Uterus (tissue), 4 donors: Measurements from ENCODE around the gene CEP89. TPM values are rescaled to one million over a fixed set of nuclear protein-coding genes. Genes with fewer than 3 reads are reported as not detected.

ENCODE experiments used
- DNase-seq, 2 donors: peaks; one replicate each; pipeline ENCODE4 v3.0.0-alpha.2; 2019 to 2020
- H3K27ac ChIP-seq, 2 donors: fragments of 200-600 bp; sonication (generic); 1 replicate in 1 of 2; 2 replicates in 1 of 2; pipeline ENCODE4 v1.5.1; 2016 to 2018
- H3K27me3 ChIP-seq, 2 donors: fragments of 200-600 bp; sonication (generic); one replicate each; pipeline ENCODE4 v1.5.1; 2018 to 2019; ENCODE audit warnings: control low read depth in 1 of 2
- H3K36me3 ChIP-seq, 2 donors: fragments of 200-600 bp; sonication (generic); one replicate each; pipeline ENCODE4 v1.5.1; 2019; ENCODE audit warnings: control low read depth in 1 of 2
- H3K4me1 ChIP-seq, 2 donors: fragments of 200-600 bp; sonication (generic); one replicate each; pipeline ENCODE4 v1.5.1; 2018 to 2019; ENCODE audit warnings: control low read depth in 1 of 2
- H3K4me3 ChIP-seq, 2 donors: fragments of 200-600 bp; sonication (generic); 1 replicate in 1 of 2; 2 replicates in 1 of 2; pipeline ENCODE4 v1.5.1; 2018 to 2019; ENCODE audit warnings: mild to moderate bottlenecking in 1 of 2
- H3K9me3 ChIP-seq, 2 donors: fragments of 200-600 bp; sonication (generic); one replicate each; pipeline ENCODE4 v1.5.1; 2019; ENCODE audit warnings: control low read depth in 1 of 2
- POLR2A ChIP-seq, 2 donors: fragments of 450-650 bp; IDR thresholded peaks; one replicate each; pipeline ENCODE4 v1.6.1; 2016; ENCODE audit warnings: antibody characterized with exemption in 2 of 2, mild to moderate bottlenecking in 1 of 2, moderate library complexity in 1 of 2
- intact Hi-C: fragments of 100-400 bp; cut with DNase I; formaldehyde crosslinking; loops from one replicate; pipeline ENCODE4 v1.15.1; 2023; ENCODE audit warnings: low total_unique reads
- total RNA-seq, 4 donors: library from RNA; depleted of rRNA in 3 of 4; stranded (reverse); fragments of >200 nt in 3 of 4; gene quantifications; one replicate each; pipeline versions ENCODE4 v1.1.0 to v1.2.4, GENCODE V29; 2014 to 2023
- TF ChIP-seq, protein P1 (sequence below), 4 experiments: fragments of 200-600 bp in 2 of 4; fragments of 450-650 bp in 2 of 4; sonication (generic) in 2 of 4; IDR thresholded peaks; one replicate each; pipeline ENCODE4 v1.5.1; 2016 to 2019; ENCODE audit warnings: antibody characterized with exemption in 4 of 4, mild to moderate bottlenecking in 2 of 4, moderate library complexity in 1 of 4
- donor health status: DM: yes; HTN: yes; CAD: no.

CEP89 gene
- total RNA-seq, 4 donors from 2014 or later, result 5.1 to 29.2 (median 10.6) TPM

DNA sequence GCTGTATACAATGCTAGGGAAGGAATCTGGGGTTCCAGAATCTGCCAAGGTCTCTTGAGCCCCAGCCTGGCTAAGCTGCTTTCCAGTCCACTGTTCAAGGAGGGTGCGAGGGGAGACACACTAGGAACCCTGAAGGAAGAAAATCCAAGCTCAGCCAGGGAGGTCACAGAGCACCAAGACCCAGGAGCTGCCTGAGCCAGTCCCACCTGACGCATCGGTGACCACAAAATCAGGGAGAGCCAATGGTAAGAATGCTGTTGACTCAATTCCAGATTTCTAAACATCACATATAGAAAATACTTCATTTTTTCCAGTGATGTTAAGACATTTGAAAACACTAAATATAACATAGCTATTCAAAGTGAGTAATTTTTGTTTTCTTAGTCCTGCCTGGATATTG is 50.1 kb downstream of the CEP89 start:
- H3K9me3 ChIP-seq, result no peaks in the 10 kb centered on the region
- no peak for DNase-seq
- H3K27me3 ChIP-seq, result no peaks in the 10 kb centered on the region
- H3K27ac ChIP-seq, result no peak overlapping the region
- no peak overlapping the region for H3K4me3 ChIP-seq
- TF ChIP-seq, protein P1, sequence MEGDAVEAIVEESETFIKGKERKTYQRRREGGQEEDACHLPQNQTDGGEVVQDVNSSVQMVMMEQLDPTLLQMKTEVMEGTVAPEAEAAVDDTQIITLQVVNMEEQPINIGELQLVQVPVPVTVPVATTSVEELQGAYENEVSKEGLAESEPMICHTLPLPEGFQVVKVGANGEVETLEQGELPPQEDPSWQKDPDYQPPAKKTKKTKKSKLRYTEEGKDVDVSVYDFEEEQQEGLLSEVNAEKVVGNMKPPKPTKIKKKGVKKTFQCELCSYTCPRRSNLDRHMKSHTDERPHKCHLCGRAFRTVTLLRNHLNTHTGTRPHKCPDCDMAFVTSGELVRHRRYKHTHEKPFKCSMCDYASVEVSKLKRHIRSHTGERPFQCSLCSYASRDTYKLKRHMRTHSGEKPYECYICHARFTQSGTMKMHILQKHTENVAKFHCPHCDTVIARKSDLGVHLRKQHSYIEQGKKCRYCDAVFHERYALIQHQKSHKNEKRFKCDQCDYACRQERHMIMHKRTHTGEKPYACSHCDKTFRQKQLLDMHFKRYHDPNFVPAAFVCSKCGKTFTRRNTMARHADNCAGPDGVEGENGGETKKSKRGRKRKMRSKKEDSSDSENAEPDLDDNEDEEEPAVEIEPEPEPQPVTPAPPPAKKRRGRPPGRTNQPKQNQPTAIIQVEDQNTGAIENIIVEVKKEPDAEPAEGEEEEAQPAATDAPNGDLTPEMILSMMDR (IDR thresholded peaks at IDR 0.05), result no peak
- no peak for TF ChIP-seq POLR2A (IDR thresholded peaks at IDR 0.05)
- H3K36me3 ChIP-seq, result no peaks in the 10 kb centered on the region
- intact Hi-C loops, result no loop called here
- H3K4me1 ChIP-seq, result no peaks in the 10 kb centered on the region

DNA sequence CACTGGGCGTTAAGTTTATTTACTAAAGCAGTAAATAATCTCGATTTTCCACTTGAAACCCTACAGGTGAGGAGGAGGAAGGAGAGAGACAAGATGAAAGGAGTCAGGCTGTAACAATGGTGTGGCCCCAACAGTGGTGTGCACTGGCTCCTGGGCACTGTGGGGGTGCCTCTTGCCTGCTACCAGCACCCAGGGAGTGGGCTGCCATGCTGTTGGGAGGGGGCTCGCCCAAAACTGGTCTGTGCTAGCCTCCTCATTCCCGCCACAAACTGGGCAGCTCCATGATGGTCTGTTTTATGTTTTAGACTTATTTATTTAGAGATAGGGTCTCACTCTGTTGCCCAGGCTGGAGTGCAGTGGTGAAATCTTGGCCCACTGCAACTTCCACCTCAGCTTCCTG is 52.4 kb downstream of the CEP89 start:
- no peak overlapping the region for H3K4me3 ChIP-seq
- no peaks in the 10 kb centered on the region for H3K27me3 ChIP-seq
- no peaks in the 10 kb centered on the region for H3K4me1 ChIP-seq
- no peaks in the 10 kb centered on the region for H3K9me3 ChIP-seq
- H3K36me3 ChIP-seq, result no peaks in the 10 kb centered on the region
- TF ChIP-seq, protein P1 (IDR thresholded peaks at IDR 0.05), result no peak
- TF ChIP-seq POLR2A (IDR thresholded peaks at IDR 0.05), result no peak
- DNase-seq, result no peak
- intact Hi-C loops, result no loop called here
- H3K27ac ChIP-seq, result no peak overlapping the region

DNA sequence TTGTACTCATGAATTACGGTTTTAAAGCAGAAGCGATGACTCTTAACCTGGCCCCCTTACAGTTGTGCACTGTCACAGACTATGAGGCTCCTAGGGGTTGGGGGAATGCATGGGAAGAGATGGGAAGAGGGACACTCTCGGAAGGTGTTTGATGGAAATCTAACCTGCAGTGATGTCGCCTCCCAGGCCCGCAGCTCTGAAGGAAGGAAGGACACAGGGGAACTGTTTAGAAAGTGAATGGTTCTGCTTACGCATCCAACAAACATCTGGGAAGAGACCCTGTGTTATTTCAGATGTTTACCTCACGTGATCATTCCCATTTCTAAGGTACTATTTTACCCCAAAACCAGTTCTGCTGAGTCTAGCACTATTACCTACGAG is 54.2 kb downstream of the CEP89 start:
- H3K27ac ChIP-seq, result no peak overlapping the region
- no peaks in the 10 kb centered on the region for H3K27me3 ChIP-seq
- H3K4me1 ChIP-seq, result no peaks in the 10 kb centered on the region
- no peaks in the 10 kb centered on the region for H3K9me3 ChIP-seq
- H3K36me3 ChIP-seq, result no peaks in the 10 kb centered on the region
- no peak overlapping the region for H3K4me3 ChIP-seq
- intact Hi-C loops, result no loop called here
- DNase-seq, result no peak
- TF ChIP-seq, protein P1 (IDR thresholded peaks at IDR 0.05), result no peak

DNA sequence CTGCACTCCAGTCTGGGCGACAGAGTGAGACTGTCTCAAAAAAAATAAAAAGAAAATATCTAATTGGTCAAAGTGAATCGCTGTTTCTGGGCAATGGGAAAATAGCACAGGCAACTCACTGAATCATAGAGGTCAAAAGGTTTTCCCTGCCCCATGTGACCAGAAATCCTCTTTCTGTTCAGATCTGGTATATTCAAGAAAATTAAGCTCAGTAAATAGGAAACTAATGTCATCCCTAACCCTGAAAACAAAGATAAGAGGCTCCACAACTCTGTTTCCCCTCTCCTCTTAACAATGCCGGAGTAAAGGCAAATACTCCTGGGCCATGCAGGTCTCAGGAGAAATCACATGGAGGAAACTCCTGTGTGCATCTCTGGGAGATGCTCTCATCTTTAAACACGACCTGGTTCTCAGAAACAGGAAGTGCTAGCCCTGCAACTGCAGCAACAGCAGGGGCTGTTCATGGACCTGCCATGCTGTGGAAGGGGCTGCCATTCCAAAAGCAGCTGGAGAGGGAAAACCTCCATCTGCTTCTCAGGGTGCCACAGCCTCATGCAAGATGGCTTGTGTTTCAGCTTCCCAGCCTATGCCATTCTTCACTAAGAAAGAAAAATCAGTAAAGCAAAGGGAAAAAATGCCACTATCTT is 54.7 kb downstream of the CEP89 start:
- Histone ChIP-seq H3K27me3 (no peaks in the 10 kb centered on the region), H3K4me3 (no peak overlapping the region), H3K4me1 (no peaks in the 10 kb centered on the region), H3K9me3 (no peaks in the 10 kb centered on the region), H3K27ac (no peak overlapping the region), H3K36me3 (no peaks in the 10 kb centered on the region)
- intact Hi-C loops, result no loop called here
- no peak for DNase-seq
- no peak for TF ChIP-seq POLR2A (IDR thresholded peaks at IDR 0.05)
- TF ChIP-seq, protein P1 (IDR thresholded peaks at IDR 0.05), result no peak

DNA sequence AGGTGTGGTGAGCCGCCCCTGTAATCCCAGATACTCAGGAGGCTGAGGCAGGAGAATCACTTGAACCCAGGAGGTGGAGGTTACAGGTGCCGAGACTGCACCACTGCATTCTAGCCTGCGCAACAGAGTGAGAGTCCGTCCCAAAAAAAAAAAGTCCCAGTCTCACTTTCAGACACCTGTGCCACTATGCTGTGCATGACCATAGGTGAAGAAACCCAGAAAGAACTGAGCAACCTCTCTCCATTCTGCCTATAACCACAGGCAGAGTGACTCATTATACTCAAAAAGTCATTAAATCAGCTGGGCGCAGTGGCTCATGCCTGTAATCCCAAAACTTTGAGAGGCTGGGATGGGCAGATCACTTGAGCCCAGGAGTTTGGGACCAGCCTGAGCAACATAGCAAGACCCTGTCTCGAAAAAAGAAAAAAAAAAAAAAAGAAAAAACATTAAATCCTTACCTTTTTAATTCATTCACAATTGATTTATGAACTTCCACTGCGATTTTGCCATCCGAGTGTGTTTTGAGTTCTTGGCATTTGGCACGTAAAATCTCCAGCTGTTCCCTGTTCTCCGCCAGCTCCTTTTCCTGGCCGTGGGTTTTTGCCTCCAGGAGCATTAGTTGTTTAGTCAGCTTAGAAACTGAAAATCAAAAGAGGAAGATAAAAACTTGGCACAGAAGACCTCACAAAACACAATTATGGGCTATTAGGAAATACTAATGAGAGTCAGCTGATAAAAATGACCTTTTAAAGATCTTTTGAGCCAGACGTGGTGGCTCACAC is 56.7 kb downstream of the CEP89 start:
- no peak for DNase-seq
- H3K4me1 ChIP-seq, result no peaks in the 10 kb centered on the region
- H3K4me3 ChIP-seq, result no peak overlapping the region
- no peaks in the 10 kb centered on the region for H3K27me3 ChIP-seq
- no peak overlapping the region for H3K27ac ChIP-seq
- no peaks in the 10 kb centered on the region for H3K9me3 ChIP-seq
- no peak for TF ChIP-seq POLR2A (IDR thresholded peaks at IDR 0.05)
- TF ChIP-seq, protein P1 (IDR thresholded peaks at IDR 0.05), result no peak
- intact Hi-C loops, result no loop called here
- no peaks in the 10 kb centered on the region for H3K36me3 ChIP-seq
